GM19023 (cell line): ENCODE results near the gene EXOC3L2.

Source experiments
- ATAC-seq: cut with Tn5 transposase; IDR thresholded peaks from one replicate; pipeline ENCODE4 v1.9.1; 2021; ENCODE audit warnings: mild to moderate bottlenecking, moderate library complexity; ENCODE audit not compliant: unreplicated experiment

The EXOC3L2 gene

DNA sequence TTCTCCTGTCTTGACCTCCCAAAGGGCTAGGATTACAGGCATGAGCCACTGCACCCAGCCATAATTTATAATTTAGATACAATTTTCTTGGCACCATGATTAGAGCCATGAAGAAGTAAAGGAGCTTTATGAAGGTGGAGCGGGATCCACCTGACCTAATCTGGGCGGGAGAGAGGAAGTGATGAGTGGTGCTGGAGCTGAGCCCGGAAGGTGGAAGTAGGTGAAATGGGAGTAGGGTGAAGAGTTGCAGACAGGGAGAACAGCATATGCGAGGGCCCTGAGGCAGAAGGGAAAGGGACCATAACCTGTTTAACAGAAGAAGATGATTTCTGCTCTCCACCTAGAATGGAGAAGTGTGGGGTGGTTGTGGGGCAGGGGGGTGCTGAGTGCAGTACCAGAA is 62.4 kb downstream of the EXOC3L2 start:
- ATAC-seq, result no peak

GRCh38 chr19:45180936-45181335 is 64.3 kb downstream of the EXOC3L2 start:
- no peak for ATAC-seq

DNA sequence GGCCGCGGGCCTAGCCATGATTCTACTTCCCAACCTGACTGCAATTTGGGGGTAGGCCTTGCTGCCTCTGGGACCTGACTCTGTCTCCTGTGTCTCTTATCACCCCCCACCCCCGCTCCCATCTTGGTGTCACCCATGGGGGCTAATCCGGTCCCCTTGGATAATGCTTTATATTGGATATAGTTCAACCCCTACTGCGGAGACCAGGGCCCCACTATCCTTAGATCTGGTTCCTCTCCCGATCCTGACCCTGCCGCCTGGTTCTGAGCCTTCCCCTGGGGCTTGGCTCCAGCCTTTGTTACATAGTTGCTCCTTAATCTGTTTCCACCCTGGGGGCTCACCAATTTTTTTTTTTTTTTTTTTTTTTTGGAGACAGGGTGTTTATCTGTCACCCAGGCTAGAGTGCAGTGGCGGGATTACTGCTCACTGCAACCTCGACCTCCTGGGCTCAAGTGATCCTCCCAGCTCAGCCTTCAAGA is 65.3 kb downstream of the EXOC3L2 start:
- no peak for ATAC-seq

DNA sequence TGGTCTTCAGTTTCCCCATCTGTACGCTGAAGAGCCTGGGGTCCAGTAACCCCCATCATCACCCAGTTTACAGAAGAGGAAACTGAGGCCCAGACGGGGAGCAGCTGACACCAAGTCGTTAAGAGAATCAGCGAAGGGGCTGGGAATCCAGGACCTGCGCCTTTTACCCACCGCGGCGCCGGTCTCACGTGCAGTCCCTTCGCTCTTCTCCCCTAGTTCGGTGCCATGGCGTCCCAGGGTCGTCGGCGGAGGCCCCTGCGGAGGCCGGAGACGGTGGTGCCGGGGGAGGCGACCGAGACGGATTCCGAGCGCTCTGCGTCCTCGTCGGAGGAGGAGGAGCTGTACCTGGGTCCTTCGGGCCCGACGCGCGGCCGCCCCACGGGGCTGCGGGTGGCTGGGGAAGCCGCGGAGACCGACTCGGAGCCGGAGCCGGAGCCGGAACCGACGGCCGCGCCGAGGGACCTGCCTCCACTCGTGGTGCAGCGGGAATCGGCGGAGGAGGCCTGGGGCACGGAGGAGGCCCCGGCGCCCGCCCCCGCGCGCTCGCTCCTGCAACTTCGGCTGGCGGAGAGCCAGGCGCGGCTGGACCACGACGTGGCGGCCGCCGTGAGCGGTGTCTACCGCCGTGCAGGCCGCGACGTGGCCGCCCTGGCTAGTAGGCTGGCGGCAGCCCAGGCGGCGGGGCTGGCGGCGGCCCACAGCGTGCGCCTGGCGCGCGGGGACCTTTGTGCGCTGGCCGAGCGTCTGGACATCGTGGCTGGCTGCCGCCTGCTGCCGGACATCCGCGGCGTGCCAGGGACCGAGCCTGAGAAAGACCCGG is 65.9 kb downstream of the EXOC3L2 start:
- ATAC-seq, result peak; percentile 1

DNA sequence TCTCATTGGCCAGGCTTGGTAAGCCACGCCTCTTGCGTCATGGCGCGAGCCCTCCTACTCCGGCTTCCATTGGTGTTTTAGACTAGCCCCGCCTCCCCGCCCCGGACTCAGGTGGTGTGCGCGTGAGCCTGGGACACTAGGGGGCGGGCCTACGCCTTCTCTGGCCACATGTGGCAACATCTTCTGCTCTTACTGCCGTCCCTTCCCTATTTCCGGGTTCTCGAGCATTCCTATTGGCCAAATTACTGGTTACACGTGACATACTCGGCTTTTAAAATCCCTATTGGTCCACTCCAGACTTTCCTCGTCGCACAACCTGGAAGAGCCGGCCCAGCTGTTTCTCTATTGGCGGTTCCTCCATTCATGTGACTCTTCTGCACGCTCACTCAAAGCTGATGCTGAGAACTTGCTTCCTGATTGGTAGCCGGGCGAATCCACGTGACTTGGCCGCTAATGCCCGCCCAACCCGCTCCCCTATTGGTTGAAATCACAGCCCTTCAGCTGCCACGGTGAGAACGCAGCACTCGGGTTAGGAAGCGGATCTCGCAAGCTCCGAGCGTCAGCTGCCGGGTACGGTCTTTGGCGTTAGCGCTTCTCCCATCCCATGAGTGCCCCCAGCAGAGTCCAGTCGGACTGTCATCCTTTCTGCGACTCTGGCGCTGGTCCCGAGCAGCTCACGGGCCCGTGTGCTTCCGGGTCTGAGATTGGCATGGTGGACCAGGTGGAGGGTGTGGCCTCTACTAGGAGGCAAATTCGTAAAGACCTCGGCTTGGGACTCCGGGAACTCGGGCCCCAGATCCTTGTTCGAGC is 66.7 kb downstream of the EXOC3L2 start, which contains the start of gene BLOC1S3:
BLOC1S3 (plus strand) TSS at position 523 of the 810 bp plus-strand sequence. CDS start 513 bp downstream, outside the sequence.
- peak; percentile 82 for ATAC-seq

DNA sequence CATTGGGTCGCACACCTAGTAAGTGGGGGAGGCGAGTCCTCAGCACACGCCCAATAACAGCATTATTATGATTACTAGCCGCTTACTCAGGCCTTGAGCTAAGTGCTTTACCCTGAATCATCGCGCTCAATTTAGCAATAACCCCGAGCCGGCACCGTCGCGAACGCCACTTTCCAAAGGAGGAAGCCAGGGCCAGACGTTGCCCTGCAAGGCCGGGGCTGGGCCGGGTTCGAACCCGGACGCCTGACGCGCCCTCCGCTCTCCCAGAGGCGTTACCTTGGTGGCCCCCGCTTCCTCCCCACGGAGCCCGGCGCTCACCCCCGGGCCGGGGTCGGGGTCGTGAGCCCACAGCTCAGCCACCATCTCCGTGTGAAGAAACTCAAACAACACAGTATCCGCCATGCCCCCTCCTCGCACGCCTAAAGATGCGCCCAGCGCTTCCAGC is 67.4 kb downstream of the EXOC3L2 start, which contains the start of gene TRAPPC6A:
TRAPPC6A (minus strand) TSS at position 421 of the 445 bp plus-strand sequence; CDS start at position 402, 19 bp downstream.
- peak; percentile 1 for ATAC-seq

GRCh38 chr19:45175515-45176345 is 69.5 kb downstream of the EXOC3L2 start:
- no peak for ATAC-seq

DNA sequence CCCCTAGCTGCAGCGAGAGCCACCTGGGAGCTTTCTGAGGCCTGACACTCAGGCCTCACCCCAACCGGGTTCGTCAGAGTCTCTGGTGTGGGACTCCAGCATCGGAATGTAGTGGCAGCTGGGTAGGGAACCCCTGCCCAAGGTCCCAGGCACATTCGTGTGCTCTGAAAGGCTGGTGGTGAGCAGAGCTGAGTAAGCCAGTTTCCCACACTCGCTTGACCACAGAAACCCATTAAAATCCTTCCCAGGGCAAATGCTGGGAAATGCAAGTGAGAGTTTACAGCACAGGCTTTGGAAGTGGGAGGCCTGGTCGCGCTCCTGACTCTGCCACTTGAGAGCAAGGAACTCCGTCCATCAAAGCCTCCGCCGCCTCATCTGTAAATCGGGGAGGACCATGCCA is 71.4 kb downstream of the EXOC3L2 start:
- no peak for ATAC-seq

DNA sequence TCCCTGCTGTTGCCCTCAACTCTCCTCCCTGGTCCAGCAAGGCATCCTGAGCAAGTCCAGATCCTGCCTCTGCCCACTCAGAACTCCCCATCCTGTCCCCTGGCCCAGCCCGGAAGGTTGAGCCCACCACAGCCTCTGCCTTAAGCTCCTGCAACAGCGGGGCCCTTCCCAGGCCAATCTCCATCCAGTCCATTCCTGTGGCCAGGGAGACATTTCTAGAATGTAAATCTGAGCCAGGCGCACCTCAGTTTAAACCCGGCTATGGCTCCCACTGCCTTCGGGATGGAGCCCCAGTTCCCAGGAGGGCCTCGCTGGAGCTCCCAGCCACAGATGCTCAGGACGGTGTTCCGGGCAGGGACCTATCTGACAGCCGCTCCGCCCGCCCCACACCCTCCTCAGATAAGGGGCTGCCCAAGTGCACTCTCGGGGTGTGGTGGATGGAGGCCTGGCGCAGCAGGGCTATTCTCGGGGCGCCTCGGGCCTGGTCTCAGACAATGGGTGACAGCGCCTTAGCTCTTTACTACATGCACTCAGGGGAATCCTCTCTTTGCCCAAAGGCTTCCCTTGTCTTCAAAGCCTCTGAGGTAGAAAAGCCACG is 72.5 kb downstream of the EXOC3L2 start:
- ATAC-seq, result no peak

DNA sequence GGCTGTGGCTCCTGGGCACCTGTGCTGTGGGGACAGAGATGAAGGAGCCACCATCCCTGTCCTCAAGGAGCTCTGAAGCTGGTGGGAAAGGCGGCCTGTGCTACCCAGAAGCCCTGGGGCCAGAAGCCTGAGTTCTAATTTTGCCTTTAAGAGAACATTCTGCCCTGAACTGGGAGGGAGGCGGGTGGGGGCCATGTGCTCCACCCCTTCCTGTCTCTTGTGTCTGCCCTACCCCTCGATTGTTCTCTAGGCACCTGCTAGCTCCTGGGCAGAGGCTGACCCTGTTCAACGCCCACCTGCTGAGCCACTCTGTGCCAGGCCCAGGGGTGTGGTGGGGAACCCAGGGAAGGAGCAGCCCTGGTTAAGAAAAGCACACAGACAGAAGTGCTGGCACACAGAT is 73.0 kb downstream of the EXOC3L2 start:
- ATAC-seq, result no peak

DNA sequence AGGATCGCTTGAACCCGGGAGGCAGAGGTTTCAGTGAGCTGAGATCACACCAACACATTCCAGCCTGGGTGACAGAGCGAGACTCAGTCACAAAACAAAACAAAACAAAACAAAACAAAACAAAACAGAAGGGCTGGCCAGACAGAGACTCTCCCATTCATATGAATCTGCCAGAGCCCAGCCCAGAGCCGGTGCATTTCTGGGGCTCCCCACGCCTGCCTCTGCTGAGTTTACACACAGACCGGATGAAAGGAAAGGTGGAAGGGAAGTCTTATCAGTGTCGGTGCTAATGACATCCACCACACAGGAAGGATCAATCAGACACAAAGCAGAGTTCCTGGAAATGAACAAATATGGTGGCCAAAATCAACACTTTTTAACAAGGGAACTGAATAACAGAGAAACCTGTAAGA is 74.0 kb downstream of the EXOC3L2 start:
- ATAC-seq, result no peak

DNA sequence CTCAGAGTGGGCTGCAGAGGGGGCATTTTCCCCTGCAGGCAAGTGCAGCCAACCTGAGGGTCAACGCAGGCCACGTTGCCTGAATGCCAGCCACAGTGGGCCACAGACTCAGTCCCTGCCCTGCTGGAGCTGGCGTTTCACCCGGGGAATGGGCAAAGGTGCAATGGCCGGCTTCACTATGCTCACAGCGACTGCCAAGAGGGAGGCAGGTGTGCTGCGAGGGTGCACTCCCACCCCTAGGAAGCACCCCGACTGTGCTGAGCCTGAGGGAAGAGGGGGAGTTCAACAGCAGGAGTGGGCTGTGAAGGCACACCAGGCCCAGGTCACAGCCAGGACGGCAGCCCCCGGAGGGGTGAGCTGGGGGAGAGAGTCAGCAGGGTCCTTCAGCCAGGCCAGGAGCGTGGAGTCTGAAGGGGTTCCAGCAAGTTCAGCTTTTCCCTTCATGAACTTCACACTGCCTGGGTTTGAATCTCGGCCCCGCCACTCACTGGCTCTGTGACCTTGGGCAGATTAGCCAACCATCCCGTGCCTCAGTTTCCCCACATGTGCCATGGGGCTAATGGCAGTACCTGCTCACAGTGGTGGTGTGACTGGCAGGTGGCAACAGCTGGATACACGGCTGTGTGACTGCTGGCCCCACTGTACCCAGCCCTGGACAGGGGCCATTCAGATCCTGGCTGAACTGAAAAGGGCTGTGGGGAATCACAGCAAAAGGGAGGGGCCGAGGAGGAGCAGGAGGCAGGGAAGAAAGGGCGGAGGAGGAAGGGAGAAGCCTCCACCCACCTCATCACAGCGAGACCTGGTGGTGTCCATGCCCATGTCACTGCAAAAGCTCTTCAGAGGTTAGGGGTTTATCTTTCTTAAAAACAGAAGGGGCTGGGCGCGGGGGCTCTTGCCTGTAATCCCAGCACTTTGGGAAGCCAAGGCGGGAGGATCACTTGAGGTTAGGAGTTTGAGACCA is 74.8 kb downstream of the EXOC3L2 start:
- ATAC-seq, result no peak

GRCh38 chr19:45169602-45170001 is 75.6 kb downstream of the EXOC3L2 start:
- ATAC-seq, result no peak

DNA sequence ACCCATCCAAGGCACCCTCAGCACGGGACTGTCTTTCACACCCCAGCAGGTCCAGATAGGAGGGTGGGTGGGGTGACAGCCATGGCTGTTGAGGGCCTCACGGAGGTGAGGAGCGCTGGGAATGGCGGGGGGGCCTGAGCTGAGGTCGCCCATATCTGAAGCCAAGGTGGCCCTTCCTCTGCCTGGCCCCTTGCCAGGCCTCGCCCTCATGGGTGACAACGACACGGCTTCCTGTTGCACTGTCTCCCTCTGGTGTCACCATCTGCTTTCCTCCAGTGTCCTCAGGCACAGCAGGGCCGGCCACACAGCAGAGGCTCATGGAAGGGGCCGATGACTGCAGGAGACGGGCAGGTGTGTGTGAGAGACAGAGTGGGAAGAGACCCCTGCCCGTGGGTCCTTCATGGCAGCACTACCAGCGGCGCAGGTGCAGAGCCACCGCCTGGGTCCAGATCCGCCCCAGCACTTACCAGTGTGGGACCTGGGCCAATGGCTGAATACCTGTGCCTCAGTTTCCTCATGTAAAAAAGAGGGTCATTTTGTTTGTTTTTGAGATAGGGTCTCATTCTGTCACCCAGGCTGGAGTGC is 76.3 kb downstream of the EXOC3L2 start:
- ATAC-seq, result no peak

DNA sequence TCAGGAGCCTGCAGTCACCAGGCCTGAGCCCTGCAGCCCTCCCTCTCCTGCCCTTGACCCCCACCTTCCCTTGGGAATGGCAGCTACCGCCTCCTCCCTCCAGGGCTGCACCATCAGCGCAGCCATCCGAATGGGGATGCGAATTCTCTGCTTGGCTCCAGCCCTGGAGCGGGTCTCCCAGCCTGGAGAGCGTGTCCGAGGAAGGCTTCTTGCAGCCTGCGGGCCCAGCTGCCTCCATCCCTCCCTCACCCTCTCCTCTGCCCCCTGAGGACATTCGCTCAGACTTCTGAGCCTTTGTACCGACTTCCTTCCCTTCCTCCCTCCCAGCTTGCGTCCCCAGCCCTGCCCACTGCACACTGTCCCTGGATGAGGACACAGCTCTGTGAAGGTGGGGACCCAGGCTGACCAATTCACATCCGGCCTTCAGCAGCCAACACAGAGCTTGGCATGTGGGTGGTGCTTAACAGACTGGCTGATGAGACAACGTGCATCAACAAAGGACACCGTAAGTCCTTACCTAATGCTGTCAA is 78.4 kb downstream of the EXOC3L2 start:
- ATAC-seq, result no peak

DNA sequence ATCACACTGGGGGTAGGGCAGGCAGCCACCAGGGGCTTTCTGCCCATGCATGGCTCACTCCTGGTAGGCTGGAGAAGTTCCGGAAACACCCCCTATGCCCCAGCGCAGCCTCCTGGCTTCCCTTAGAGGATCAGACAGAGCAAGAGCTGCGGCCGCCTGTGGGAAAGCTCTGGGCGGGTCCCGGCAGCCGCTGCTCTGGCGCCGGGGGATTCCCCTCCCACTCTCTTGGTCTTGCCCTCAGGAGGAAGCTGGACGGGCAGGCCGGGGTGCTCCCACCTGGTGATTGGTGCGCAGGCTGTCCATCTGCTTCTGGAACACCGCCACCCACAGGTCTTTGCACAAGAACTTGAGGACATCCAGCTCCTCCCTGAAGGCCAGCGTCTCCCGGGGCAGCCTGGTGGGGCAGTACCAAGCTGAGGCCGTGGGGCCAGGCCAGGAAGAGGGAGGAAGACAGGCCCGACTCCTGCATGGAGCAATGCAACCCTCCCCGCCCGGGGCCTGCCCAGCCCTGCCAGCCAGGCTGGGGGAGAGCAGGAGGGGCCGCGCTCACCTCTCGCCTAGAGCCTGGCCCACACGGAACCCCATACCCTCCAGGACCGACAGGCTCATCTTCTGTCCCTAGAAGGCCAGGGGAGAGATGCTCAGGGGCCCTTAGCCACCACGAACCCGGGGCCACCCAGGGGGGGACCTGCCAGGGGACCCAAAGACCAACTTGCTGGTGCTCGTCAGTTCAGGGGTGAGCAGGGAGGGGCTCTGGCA is 80.5 kb downstream of the EXOC3L2 start:
- peak; percentile 69 for ATAC-seq

GRCh38 chr19:45163751-45164460 is 81.3 kb downstream of the EXOC3L2 start:
- no peak for ATAC-seq
